ENCODE results near the gene CAMK2A.

CAMK2A gene

DNA sequence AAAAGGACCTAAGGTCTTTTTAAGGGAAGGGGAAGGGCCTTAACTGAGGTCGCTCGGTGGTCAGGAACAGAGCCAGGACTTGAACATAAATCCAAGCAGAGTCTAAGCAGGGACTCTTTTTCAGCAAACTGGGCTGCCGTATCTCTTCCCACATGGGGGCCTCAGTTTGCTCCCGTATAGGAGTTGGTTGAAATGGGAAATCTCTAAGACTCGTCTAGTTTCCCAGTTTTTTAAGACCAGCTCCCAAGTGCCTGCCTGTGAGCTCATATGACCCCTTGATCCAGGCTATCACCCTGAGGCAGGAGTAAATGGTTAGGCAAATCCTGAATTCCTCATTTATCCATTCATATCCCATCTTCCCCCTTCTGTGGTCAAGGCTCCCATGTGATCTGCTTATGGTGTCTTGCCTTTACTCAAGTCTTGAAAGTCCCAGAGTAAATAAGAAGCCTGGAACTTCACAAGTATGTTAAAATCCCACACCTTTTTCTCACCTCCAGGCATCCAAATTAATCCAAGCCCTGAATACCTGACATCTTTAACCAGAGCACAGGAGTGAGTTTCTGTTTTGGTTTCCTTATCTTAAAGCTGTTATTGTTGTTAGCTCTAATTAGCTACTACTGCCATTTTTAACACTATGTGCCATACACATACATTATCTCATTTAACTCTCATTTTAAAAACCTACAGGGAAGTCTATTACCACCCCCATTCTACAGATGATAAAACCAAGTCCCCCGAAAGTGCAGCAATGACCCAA is 10.2 kb upstream of the CAMK2A start:
- no peak for DNase-seq (ENCODE audit: low read depth)

DNA sequence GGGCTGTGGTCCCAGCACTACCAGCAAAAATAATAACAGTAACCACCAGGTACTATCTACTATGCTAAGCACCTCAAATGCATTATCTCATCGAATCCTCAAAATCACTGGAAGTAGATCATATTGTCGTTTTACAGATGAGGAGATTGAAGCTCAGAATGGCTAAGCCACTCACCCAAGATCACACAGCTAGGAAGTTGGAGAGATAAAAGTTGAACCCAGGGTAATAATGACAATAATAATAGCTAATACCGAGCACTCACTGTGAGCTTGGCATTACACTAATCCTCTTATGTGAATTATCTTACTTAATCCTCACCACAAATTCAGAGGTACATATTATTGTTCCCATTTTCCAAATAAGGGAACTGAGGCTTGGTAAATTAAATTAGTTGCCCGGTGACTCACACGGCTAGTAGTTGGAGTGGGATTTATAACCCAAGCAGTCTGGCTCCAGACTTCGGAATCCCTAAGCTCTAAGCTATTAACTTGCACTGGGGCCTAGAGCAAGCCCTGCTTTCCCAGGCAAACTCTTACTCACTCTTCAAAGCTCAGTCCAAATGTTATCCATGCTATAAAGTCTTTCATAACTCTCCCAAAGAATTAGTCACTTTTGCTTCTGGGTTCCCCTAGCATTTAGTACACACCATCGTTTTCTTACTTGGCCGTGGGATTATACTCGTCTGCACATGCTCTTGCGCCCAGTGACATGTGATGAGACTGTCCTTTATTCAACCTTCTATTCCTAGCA is 9.3 kb upstream of the CAMK2A start:
- DNase-seq (ENCODE audit: low read depth), result no peak

DNA sequence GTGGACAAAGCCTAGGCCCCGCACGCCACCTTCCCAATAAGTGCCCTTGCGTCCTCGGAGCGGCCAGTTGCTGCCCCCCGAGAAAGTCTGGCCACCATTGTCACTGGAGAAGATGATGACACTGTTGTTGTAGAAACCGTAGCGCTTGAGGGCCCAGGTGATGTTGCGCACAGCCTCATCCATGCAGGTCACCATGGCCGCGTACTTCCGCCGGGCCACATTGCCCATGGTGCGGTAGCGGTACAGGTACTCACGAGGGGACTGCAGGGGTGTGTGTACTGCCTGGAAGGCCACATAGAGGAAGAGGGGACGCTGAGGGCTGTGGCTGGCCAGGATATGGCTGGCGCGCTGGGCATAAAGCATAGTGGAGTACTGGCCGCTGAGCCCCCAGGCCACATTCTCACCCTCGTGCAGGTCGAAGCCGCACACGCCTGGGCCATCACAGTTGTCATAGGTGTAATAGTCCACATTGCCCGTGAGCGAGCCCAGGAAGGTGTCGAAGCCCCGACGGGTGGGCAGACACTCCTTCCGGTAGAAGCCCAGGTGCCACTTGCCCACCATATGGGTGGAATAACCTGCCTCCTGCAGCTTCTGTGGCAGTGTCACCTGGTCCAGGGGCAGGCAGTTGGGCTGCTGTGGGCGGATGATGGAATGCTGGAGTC is 8.5 kb upstream of the CAMK2A start:
- no peak for DNase-seq (ENCODE audit: low read depth)

- DNase-seq (ENCODE audit: low read depth), result no peak
Measured at GRCh38 chr5:150297236-150297890, 7.8 kb upstream of the CAMK2A start.

DNA sequence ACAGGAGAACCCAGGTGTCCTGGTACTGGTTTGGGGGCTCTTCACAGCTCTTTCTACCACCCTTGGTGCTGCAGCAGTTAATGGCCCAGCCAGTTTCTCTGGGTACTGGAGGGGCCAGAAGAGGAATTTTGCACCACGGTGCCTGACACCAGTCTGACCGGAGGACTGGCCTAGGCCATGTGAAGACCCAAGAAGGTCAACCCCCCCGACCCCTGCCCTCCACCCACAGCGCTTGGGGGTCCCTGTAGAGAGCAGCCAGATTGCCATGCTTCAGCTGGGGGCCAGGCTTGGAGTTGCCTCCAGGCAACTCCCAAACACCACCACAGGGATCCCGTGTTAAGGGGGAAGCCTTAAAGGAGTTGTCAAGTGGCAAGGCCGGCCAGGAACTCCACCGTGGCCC is 6.9 kb upstream of the CAMK2A start:
- DNase-seq (ENCODE audit: low read depth), result no peak

DNA sequence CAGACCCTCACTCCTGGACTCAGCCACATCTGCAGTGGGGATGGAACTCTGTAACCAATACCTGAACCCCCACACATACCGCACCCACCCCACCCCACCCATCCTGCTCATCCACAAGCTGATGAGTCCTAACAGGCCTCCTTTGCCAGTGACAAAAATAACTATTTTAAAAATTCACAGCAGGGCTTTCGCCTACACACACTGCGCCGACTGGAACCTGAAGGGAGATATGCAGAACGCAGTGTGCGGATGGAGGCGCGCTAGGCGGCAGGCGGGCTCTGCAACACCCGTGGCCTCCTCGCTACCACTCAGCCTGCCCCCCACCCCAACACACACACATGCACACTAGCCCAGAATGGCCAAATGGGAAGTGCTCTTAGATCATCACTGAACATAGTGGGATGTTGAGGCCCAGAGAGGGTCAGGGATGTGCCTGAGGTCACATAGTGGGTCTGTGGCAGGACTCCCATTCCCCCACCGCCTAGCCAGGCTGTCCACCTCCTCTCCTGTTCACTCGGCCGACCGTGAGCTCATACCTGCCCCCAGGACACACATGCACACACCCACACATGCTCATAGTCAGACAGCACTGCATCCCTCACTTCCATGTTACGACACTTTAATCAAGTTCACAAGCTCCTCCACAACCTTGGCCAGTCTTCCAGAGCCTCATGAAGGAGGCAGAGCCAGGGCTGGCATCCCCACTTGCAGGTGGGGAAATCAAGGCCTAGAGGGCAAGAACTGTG is 6.3 kb upstream of the CAMK2A start:
- DNase-seq (ENCODE audit: low read depth), result no peak

GRCh38 chr5:150295172-150295634 is 5.6 kb upstream of the CAMK2A start:
- no peak for DNase-seq (ENCODE audit: low read depth)

DNA sequence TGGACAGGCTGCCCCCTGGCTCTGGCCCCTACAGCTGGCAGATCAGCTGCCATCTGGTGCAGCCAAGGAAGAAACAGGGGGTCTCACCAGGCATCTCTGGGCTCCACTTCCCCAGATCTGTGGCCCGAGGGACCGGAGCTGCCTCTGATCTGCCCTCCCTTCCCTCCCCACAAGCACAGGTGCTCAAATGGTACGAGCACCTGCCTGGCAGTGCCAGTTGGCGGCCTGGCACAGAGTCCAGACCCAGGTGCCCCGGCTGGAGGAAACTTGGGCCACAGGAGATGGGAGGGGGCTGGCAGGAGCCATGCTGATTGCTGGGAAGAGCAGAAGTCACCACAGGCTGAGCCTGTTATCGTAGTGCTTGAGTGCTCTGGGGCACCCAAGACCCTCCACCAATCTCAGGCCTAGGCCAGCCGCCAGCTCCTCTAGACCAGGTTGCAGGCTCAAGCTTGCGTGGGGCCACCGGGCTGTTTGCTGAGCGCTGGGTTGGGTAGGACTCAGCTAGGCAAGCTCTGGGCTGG is 5.0 kb upstream of the CAMK2A start:
- DNase-seq (ENCODE audit: low read depth), result no peak

GRCh38 chr5:150293091-150293941 is 3.7 kb upstream of the CAMK2A start:
- DNase-seq (ENCODE audit: low read depth), result no peak

DNA sequence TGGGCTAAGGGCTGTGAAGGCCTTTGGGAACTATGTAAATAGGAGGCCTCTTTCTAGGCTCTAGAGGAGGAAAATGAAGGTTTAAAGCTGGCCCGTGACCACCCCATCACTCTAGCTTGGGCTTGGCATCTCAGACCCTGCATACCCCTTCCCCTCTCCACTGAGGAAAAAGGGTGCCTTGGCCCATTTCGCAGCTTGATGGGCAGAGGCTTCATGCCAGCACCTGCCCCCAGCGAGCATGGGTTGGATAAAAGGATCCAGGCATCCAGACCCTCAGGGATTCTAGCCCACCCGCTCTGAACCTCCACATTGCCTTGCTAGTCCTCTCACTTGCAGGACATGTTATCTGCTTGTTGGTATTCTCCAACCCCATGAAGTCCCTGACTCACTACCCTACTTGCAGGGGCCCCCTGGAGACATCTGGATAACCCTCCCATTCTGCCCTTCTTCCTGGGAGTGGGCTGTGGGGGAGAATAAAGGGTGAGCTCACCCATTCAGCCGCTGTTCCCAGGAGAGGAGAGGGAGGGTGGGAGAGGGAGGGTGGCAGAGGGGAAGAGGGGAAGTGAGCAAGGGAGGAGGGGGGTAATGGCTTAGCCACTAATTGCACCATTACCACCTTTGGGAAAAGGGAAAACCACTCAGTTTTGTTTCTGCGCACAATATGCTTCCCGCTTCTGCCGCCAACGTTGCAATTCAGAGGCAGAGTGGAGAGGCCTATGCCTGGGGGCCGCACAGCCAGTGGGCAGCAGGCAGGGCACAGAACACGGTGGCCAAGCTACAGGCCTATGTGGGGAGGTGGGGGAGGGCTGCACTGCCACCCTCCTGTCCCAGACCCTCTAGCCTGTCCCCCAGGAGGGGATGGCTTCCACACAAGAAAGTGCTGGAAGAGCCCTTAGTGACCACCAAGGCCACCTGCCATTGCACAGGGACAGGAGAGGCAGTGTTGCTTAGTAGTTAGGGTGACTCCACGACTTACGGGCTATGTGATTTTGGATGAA is 2.1 kb upstream of the CAMK2A start:
- DNase-seq (ENCODE audit: low read depth), result no peak

- no peak for DNase-seq (ENCODE audit: low read depth)
Measured at GRCh38 chr5:150288791-150289190, 782 bp downstream of the CAMK2A start.

DNA sequence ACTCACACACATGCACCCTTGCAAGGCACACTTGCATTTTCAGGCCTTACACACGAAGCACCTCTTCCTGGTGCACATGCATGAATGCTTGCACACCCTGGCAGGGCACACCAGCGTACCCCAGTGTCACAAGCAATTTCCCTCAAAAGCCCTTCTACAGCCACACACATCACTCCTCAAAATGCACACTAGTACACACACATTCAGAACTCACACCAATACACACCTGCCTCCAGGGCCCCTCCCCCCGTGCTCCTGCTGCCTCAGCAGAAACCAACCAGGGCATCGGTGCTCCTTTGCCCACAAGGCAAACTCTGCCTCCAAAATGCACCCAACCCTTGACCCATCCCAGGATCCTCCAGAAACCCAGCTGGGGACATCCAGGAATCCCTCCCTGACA is 1.2 kb downstream of the CAMK2A start:
- DNase-seq (ENCODE audit: low read depth), result no peak

GRCh38 chr5:150286820-150287219 is 2.8 kb downstream of the CAMK2A start:
- no peak for DNase-seq (ENCODE audit: low read depth)

DNA sequence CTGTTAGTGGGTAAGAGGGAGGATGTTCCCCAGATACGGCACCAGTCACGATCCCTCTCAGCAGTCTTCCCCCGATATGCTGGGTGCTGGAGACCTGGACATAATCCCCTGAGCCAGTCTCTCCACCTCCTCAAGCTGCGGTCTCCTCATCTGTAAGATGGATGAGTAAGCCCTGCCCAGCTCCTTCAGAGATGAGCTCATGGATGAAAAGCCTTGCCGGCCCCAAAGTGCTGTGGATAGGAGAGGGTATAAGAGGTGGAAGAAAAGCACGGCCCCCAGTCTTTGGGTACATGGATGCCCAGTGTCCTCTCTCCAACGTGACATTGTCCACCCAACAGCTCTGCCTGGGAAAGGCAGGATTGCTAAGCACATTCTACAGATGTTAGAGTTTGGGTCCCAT is 4.5 kb downstream of the CAMK2A start:
- no peak for DNase-seq (ENCODE audit: low read depth)

DNA sequence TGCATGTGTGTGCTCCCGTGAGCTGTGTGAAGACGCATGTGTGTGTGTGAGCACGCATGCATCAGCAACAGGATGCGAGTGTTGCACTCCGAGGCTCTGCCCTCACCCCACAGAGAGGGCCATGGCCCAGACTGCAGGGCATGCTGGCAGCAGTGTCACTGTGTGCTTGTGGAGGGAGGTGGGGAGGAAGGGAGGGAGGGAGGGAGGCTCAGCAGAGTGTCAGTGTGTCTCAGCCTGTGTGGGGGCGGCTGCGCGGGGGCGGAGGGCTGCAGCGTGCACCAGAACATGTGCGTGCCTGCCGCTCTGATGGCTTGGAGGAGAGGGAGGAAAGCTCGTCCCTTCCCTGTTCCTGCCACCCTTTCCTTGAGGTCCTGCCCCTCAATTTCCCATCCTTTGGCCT is 5.3 kb downstream of the CAMK2A start:
- no peak for DNase-seq (ENCODE audit: low read depth)

DNA sequence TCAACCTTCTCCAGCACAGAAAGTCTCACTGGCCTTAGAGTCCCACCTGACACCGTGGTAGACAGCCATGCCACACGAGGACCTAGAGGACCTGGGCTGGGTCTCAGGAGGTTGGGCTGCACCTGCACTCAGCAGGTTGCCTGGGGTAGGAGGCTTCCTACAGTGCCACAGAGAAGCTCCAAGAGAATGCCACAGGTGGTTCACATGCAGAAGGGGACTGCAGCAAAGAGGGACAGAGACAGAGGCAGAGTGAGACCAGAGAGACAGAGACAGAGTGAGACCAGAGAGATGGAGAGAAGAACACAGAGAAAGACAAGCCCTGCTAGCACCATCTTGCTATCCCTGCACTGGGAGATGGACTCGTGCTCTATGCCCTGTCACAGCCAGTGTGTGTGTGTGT is 5.7 kb downstream of the CAMK2A start:
- no peak for DNase-seq (ENCODE audit: low read depth)

GRCh38 chr5:150281987-150282386 is 7.6 kb downstream of the CAMK2A start:
- no peak for DNase-seq (ENCODE audit: low read depth)

DNA sequence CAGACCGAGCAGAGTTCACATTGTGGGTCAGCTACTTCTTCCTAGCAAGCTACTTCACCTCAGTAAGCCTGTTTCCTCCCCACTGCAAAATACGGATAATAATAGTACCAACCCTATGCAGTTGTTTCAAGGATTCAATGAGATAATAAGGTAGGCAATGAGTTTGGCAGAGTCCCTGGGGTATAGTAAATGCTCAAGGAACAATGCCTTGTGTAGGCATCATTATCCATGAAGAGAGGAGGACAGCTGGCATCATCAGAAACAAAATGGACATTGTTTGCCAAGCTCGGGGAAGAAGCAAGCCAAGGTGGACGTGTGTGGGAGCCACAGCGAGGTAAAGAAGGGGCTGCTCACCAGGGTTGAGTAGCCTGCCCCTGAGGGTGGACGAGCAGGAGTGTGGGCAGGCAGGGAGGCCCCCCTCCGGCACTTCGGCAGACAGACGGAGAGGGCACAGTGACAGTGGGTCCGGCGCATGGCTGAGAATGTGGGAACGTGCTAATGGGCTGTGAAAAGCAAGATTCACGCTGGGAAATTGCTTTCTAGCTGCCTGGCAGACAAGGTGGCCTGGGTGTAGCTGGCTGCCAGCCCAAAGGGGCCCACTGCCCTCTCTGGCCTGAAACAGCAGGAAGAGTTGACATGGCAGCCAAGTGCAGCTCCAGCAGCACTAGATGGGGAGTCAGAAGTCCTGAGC is 10.1 kb downstream of the CAMK2A start:
- DNase-seq (ENCODE audit: low read depth), result no peak

DNA sequence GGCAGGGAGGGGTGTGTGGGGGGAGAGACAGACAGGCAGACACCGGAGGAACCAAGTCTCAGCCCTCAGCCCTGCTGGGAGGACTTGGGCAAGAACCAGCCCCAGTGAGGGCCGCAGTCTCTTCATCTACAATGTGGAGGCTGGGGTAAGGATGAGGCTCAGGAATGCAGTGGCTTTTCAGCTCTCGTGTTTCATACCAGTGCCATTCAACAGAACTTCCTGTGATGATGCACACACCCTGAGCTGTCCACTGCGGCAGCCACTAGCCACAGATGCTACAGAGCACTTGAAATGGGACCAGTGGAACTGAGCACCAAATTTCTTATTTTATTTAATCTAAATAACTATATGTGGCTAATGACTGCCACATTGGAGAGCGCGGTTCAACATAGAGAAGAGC is 10.7 kb downstream of the CAMK2A start:
- DNase-seq (ENCODE audit: low read depth), result no peak

Measured in stimulated activated CD4-positive, alpha-beta T cell treated with anti-CD3 and anti-CD28 coated beads, Interleukin-2, amount 100 ng/mL, for 4 hours (primary cell).